Urinary bladder (tissue), 4 donors: ENCODE results near the gene TMEM132C. TPM values are rescaled to one million over a fixed set of nuclear protein-coding genes. Genes with fewer than 3 reads are reported as not detected.

Source experiments
- DNase-seq: peaks from one replicate; pipeline ENCODE4 v3.0.0-alpha.2; 2015; ENCODE audit errors: extremely low spot score
- H3K27ac ChIP-seq: one replicate; pipeline ENCODE4 v1.5.1; 2013; ENCODE audit warnings: low read depth, mild to moderate bottlenecking, moderate library complexity
- H3K36me3 ChIP-seq: one replicate; pipeline ENCODE4 v1.6.1; 2013; ENCODE audit warnings: mild to moderate bottlenecking, moderate library complexity; ENCODE audit not compliant: insufficient read depth
- H3K4me1 ChIP-seq: one replicate; pipeline ENCODE4 v1.6.1; 2013; ENCODE audit warnings: mild to moderate bottlenecking, moderate library complexity; ENCODE audit not compliant: insufficient read depth
- H3K4me3 ChIP-seq: one replicate; pipeline ENCODE4 v1.5.1; 2013; ENCODE audit warnings: low read depth, low read length
- WGBS: extraction: QIAGEN DNeasy Blood & Tissue Kit; methylation state at CpG from one replicate; pipeline ENCODE4 v1.1.7; 2013; 5-methylcytosine and 5-hydroxymethylcytosine counted together
- polyA plus RNA-seq: library from polyadenylated mRNA; stranded (reverse); fragments of 200-250 nt; gene quantifications from one replicate; pipeline ENCODE4 v1.2.3, GENCODE V29; 2013
- total RNA-seq: library from RNA; depleted of rRNA; stranded (reverse); fragments of >200 nt; gene quantifications from one replicate; pipeline ENCODE4 v1.2.3, GENCODE V29; 2014
- donor health status: healthy with polysubstance abuse.
- donor health status: healthy.

TMEM132C gene
- total and polyA plus RNA-seq, 2 donors = 11.1 to 20.9 TPM

DNA sequence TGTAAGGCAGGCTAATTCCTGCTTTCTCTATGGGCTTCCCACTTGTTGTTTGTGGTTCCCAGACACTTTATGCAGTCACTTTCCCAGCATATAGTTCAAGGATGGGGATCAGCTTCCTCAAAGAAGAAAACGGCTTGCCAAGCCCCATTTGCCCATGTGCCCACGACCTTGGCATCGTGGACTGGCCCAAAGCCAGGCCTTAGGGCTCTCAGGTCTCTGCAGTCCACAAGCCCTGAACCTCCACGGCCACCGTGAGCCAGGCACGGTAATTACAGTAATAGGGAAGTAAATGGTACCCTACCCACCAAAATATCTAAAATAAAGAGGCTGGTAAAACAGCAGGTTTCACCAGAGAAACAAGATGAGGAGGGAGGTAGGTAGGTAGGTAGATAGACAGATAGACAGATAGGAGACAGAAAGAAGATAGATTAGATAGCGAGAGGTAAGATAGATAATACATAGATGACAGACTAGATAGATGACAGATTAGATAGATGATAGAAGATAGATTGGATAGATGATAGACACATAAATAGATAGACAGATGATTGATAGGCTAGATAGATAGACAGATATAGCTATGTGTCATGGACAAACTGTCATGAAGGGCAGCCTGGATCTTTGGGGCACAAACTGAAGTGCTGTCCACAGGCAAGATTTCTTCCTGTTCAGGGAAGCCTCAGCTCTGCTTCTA lies 393.7 kb downstream of the TMEM132C start:
- 64% methylated on average over 7 of the region's 7 CpGs for WGBS
- H3K27ac ChIP-seq = no peak overlapping the region
- H3K4me3 ChIP-seq = no peak overlapping the region
- no peaks in the 10 kb centered on the region for H3K36me3 ChIP-seq
- H3K4me1 ChIP-seq = no peaks in the 10 kb centered on the region
- no peak for DNase-seq

GRCh38 chr12:128661226-128661569 lies 394.2 kb downstream of the TMEM132C start:
- no peak overlapping the region for H3K27ac ChIP-seq
- WGBS = 24% methylated on average over 3 of the region's 3 CpGs
- DNase-seq = no peak

DNA sequence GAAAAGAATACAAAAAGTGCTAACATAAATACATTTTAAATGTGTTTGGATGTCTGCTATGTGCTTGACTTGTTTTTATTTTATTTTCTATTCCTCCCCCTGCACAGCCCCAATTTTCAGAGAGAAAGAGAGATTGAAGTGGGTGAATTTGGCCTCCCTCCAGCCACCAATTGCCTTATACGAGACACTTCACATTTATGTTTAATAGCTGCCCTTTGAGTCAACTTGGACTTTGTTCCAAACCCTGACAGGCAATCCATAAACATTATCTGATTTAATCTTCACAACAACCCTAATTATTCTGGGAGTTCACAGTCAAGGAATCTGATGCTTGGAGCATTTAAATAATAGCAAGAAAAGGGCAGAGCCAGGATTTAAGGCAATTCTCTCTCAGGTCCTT lies 395.1 kb downstream of the TMEM132C start:
- Histone ChIP-seq H3K36me3 (no peaks in the 10 kb centered on the region), H3K27ac (no peak overlapping the region), H3K4me1 (no peaks in the 10 kb centered on the region), H3K4me3 (no peak overlapping the region)
- DNase-seq = peak; percentile 70
- 13% methylated on average over 1 of the region's 1 CpG for WGBS

More at GRCh38 chr12:128661226-128661569, 394.2 kb downstream of the TMEM132C start:
- Histone ChIP-seq H3K4me1 (no peaks in the 10 kb centered on the region), H3K4me3 (no peak overlapping the region), H3K36me3 (no peaks in the 10 kb centered on the region)

- Histone ChIP-seq H3K36me3 (no peaks in the 10 kb centered on the region), H3K4me3 (no peak overlapping the region), H3K27ac (no peak overlapping the region), H3K4me1 (no peaks in the 10 kb centered on the region)
- DNase-seq = no peak
- 89% methylated on average over 9 of the region's 9 CpGs for WGBS
Measured at GRCh38 chr12:128664501-128664900, 397.5 kb downstream of the TMEM132C start.

GRCh38 chr12:128667193-128667592 lies 400.2 kb downstream of the TMEM132C start:
- DNase-seq = no peak
- H3K27ac ChIP-seq = no peak overlapping the region
- H3K4me1 ChIP-seq = no peaks in the 10 kb centered on the region
- no peak overlapping the region for H3K4me3 ChIP-seq
- no peaks in the 10 kb centered on the region for H3K36me3 ChIP-seq
- 77% methylated on average over 7 of the region's 7 CpGs for WGBS

GRCh38 chr12:128671528-128672042 lies 404.6 kb downstream of the TMEM132C start:
- DNase-seq = no peak
- Histone ChIP-seq H3K36me3 (no peaks in the 10 kb centered on the region), H3K27ac (no peak overlapping the region), H3K4me3 (no peak overlapping the region), H3K4me1 (no peaks in the 10 kb centered on the region)
- WGBS = 80% methylated on average over 5 of the region's 5 CpGs

GRCh38 chr12:128672428-128672827 lies 405.5 kb downstream of the TMEM132C start:
- H3K4me1 ChIP-seq = no peaks in the 10 kb centered on the region
- no peak for DNase-seq
- H3K4me3 ChIP-seq = no peak overlapping the region
- H3K27ac ChIP-seq = no peak overlapping the region
- no peaks in the 10 kb centered on the region for H3K36me3 ChIP-seq

GRCh38 chr12:128672893-128673292 lies 405.9 kb downstream of the TMEM132C start:
- Histone ChIP-seq H3K27ac (no peak overlapping the region), H3K4me3 (no peak overlapping the region), H3K4me1 (no peaks in the 10 kb centered on the region), H3K36me3 (no peaks in the 10 kb centered on the region)
- WGBS = 67% methylated on average over 4 of the region's 4 CpGs
- no peak for DNase-seq

DNA sequence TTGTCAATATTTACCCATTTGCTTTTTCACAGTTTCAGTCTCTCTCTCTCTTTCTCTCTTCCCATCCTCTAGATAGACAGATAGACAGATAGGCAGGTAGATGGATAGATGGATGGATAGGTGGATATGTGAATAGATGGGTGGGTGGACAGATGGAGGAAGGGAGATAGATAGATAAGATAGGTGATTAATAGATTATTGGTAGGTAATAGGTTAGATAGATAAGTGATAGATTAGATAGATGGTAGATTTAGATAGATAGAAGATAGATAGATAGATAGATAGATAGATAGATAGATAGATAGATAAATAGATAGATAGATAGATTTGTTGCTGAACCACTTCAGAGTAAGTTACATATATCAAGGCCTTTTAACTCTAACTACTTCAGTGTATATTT lies 408.6 kb downstream of the TMEM132C start:
- no peaks in the 10 kb centered on the region for H3K4me1 ChIP-seq
- DNase-seq = no peak
- H3K36me3 ChIP-seq = no peaks in the 10 kb centered on the region
- no peak overlapping the region for H3K27ac ChIP-seq
- H3K4me3 ChIP-seq = no peak overlapping the region

- Histone ChIP-seq H3K36me3 (no peaks in the 10 kb centered on the region), H3K27ac (no peak overlapping the region), H3K4me3 (no peak overlapping the region), H3K4me1 (no peaks in the 10 kb centered on the region)
- no peak for DNase-seq
- WGBS = 36% methylated on average over 2 of the region's 2 CpGs
Measured at GRCh38 chr12:128680555-128680954, 413.6 kb downstream of the TMEM132C start.

DNA sequence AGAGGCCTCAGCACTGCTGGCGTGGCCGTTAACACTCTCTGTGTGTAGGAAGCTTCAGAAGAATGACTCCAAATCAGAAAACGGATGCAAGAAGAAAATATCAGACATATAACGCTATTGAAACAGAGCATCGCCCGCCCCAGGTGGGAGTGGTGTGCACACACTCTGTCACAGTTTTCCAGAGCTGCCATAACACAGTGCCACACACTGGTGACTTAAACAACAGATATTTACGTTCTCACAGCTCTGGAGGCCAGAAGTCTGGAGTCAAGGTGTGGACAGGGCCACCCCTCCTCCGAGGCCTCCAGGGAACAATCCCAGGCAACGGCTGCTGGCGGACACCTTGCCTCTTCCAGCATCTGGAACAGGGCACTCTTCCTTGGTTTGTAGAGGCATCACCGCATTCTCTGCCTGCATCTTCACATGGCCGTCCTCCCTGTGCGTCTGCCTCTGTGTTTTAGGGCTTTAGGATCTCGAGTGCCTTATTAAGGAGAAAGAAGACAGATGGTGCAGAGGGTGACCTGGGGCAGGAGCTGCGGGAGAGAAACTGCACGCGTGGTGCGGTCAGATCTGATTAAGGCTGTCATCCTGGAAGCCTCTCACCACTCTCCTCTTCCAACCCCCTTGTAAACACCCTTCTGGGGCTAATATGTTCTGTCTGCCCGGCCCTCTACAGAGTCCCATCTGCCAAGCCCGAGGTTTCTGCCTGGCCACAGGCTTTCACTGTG lies 415.7 kb downstream of the TMEM132C start:
- Histone ChIP-seq H3K4me1 (no peaks in the 10 kb centered on the region), H3K36me3 (no peaks in the 10 kb centered on the region), H3K4me3 (no peak overlapping the region), H3K27ac (no peak overlapping the region)
- WGBS = 86% methylated on average over 20 of the region's 20 CpGs
- DNase-seq = no peak

GRCh38 chr12:128684352-128684751 lies 417.4 kb downstream of the TMEM132C start:
- H3K36me3 ChIP-seq = no peaks in the 10 kb centered on the region
- no peak for DNase-seq
- WGBS = 33% methylated on average over 9 of the region's 9 CpGs
- H3K4me1 ChIP-seq = no peaks in the 10 kb centered on the region
- H3K4me3 ChIP-seq = no peak overlapping the region
- no peak overlapping the region for H3K27ac ChIP-seq

DNA sequence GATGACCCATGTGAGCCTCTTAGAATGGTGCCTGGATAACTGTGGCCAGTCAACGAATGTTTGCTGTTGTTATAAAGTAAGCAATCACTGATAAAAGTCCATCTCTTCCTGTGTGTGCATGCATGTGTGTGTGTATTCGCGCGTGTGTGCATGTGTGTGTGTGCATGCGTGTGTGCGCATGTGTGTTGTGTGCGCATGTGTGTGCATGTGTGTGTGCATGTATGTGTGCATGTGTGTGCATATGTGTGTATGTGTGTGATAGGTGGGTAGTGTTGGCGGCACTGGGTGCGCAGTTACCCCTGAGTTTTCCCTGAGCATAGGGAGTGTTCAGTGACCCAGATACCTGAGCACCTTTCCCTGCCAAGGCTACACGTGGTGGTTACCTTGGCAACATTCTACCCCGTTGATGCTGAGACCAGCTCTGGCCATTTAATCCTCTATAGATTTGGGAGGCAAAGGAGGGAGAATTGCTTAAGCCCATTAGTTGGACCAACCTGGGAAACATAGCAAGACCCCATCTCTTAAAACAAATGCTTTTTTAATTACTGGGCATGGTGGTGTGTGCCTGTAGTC lies 419.0 kb downstream of the TMEM132C start:
- Histone ChIP-seq H3K27ac (no peak overlapping the region), H3K36me3 (no peaks in the 10 kb centered on the region), H3K4me1 (no peaks in the 10 kb centered on the region), H3K4me3 (no peak overlapping the region)
- WGBS = 78% methylated on average over 11 of the region's 11 CpGs
- no peak for DNase-seq

DNA sequence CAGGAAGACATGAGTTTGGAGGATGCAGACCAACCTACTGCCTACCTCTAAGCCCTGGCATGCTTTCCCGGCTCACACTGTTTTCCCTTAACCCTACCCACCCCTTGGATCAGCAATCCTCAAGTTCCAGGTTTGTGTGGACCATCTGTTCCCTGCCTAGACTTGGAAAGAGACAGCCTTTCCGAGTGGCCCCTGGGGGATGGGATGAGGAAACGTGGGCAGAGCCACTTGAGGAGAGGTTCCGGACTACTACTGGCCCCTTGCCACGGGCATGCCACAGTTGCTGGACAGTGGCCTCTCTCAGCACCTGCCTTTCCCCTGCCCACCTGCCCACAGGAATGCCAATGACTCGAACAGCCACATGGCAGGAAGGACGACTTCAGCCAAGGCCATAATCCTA lies 420.9 kb downstream of the TMEM132C start:
- no peak for DNase-seq
- no peak overlapping the region for H3K27ac ChIP-seq
- H3K4me3 ChIP-seq = no peak overlapping the region
- H3K36me3 ChIP-seq = no peaks in the 10 kb centered on the region
- H3K4me1 ChIP-seq = no peaks in the 10 kb centered on the region
- WGBS = 81% methylated on average over 7 of the region's 7 CpGs
